Right renal pelvis (tissue), 4 donors: Measurements from ENCODE around the gene GARS1. TPM values are rescaled to one million over a fixed set of nuclear protein-coding genes. Genes with fewer than 3 reads are reported as not detected.

ENCODE experiments used
- DNase-seq, 4 donors: peaks; one replicate each; pipeline ENCODE4 v3.0.0-alpha.2; 2013; ENCODE audit warnings: low read depth in 4 of 4, low spot score in 3 of 4, missing footprints in 1 of 4
- polyA plus RNA-seq, 4 donors: library from polyadenylated mRNA; unstranded; fragments of 120-200 nt; gene quantifications; one replicate each; pipeline ENCODE4 v1.2.1, GENCODE V29; 2013; ENCODE audit not compliant: insufficient read length in 4 of 4

Gene GARS1
- polyA plus RNA-seq, 4 donors, result 76.7 to 86.5 (median 82.9) TPM

DNA sequence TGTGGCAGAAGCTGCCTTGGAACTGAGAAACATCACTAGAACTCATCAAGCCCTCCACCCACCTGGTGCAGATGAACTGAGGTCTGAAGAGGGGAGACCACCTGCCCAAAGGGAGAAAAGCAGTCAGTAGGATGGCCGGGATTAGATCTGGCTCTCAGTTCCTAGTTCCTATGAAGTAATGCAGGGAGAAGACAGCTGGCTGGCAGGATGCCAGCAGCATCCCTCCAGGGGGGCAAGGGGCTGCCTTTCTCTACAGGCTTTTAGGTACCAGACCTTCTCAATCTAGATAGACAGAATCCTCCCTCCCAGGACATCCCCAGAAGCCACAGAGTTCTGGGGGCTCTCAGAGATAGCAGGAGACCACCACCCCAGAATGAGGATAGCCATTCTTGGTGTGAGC, 79.7 kb downstream of the GARS1 start:
- DNase-seq, result no peak

DNA sequence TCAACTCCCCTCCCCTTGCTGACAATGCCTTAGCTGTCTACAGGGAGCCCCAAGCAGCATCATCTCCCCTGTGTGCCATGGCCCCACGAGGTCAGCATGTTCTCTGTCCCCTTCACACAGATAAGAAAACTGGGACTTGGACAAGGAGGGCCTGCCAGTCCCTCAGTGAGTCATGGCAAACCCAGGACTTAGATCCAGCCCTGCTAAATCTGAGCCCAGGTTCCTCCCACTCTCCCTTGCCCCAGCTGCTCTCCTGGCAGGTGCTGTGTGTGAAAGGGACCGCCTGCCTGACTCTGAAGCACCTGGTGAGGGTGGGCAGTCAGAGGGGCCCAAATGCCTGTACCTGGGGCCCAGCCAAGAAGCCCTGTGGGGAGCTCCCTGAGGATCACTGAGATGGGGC, 80.2 kb downstream of the GARS1 start:
- no peak for DNase-seq

DNA sequence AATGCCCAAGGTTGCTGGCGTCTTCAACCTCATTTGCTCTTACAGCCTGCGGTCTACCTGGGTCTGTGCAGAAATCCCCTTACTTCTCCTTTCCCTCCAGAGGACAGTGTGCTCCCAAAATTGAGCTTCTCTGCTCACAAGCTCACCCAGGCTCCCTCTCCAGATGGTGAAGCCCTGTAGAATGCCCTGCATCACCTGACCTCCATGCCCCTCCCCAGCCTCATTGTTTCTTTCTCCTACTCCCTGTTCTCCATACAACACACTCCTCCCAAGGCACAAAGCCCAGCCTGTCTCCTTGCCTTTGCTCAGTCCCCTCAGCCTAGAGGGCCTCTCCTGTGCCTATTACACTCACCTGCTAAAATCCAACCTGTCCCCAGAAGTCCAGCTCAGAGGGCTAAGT, 84.1 kb downstream of the GARS1 start:
- no peak for DNase-seq

DNA sequence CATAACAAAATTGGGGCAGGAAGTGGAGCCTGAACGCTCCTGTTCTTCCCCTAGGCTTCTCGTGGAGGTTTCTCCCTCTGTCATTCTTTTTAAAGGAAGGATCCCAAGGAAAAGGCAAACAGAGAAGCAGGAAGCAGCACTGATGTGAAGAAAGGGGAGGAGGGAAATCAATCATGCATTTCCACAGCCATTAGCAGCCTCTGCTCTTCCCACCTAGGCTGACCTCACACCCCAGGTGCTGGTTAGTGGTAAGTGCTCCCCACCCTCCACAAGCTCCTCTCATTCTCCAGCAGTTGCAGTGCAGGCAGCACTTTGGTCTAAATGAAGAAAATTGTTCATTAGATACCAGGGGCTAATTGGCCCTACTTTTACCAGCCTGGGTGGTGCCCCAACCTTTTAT, 85.0 kb downstream of the GARS1 start:
- no peak for DNase-seq

DNA sequence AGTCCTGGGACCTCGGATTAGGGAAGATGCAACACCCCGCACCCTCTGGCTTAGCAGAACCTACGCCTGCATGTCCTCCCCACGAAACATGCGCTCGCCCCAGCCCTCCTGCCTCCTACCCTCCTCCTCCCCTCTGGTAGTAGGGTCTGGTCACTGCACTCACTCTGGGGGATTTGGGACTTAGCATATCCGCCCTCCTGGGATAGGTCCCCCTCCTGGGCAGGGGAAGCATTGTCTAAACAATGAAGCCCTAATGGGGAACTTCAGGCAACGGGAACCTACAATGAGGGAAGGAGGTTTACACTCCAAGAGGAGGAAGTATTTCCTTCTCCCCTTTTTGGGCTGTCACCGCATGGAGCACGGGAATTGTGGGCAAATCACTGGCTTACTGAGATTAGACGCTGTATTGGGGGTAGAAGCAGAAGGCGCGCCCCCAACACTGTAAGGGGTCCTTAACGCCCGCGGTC, 86.7 kb downstream of the GARS1 start:
- no peak for DNase-seq

DNA sequence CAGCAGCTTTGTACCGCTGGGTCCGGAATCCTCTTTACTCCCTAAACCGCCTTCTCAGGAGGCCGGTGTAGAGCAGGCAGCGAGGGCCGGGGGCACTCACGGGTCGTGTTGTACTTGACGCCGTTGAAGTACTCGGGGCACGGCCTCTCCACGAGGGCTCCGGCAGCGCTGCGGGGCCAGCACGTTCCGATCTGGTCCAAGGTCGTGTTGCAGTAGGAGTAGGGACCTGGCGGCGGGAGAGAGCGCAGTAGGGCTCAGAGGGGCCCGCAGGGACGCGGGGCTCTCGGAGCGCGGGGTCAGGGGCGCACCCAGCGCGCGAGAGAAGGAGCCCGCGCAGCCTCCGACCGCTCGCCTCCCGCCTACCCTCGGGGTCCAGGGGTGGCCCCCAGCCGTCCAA, 87.1 kb downstream of the GARS1 start:
- no peak for DNase-seq

DNA sequence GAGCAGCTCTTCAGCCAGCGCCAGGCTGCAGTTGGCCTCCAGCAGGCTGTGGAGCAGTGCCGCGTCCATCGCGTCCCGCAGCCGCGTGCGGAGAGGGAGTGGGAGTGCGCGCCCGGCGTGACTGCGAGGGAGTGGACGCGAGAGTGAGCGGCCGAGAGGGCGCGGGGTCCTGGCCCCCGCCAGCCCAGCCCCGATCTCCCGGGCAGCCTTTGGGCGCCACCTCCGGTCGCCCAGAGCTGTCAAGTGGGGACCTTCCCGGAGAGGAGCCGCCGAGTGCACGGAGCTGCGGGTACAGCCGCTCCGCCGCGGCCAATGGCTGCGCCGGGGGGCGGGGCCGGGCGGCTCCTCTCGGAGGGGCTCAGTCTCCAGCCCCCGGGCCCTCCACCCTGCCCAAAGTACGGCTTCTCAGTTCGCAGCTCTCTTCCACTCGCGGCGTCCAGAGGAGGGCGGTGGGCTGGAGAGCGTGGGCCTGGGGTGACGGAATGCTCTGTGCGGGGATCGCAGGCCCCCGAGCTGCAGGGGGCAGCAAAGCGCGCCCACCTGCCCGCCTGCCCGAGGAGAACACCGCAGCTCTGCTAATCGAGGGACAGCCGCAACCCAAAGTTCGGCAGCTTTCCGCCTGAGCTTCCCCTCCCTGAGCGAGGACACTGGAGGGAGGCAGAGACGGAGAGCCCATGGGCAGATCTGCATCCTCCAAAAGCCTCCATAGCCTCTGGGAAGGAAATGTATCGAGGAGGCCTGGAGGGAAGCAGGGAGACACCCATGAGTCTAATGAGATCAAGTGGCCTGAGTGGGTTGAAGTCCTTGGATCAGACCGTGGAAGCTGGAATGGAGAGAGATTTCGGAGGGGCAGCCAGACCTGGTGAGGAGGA, 87.8 kb downstream of the GARS1 start, which contains the start of gene CRHR2:
TSS of gene CRHR2 (minus strand) at position 245 of the 872 bp plus-strand sequence. CDS start at position 69, 176 bp downstream.
- no peak for DNase-seq

DNA sequence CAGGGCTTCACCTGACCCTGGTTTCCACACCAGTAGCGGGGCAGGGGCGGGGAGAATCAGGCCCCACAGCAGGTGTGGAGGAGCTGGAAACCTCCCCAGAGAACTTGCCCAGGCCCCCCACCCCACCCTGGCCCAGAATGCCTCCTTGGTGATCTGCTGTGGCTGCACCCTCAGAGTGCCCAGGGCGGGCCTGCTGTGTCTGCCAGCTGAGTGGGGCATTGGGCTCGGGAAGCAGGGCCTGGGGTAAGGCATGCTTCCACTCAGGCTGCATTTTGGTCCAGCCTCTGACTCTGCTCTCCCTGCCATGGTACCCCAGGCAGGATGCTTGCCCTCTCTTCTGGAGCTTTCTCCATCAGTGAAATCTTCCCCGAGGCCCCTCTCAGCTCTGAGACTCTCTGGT, 88.6 kb downstream of the GARS1 start:
- no peak for DNase-seq

Other genes starting within 250 kb of the GARS1 start
- 1 to 10 TPM; 7.2 to 9.5 (median 9.0) TPM for gene NOD1, start 116.1 kb upstream of the GARS1 start, polyA plus RNA-seq
- gene GGCT, start 90.0 kb upstream of the GARS1 start, polyA plus RNA-seq, result 10 to 100 TPM; 68.2 to 84.9 (median 80.5) TPM
- gene CRHR2, start 87.6 kb downstream of the GARS1 start, polyA plus RNA-seq, result under 1 TPM in 2 of 4 donors, not detected in 2; 0.09 to 0.25 TPM
- gene INMT, start 157.3 kb downstream of the GARS1 start, polyA plus RNA-seq, result 1 to 10 TPM in 3 of 4 donors, under 1 TPM in 1; 0.93 to 2.8 (median 1.9) TPM
- 10 to 100 TPM; 10.8 to 12.2 (median 11.1) TPM for gene MINDY4, start 176.5 kb downstream of the GARS1 start, polyA plus RNA-seq